Measurements from ENCODE around the gene ADH7. TPM values are rescaled to one million over a fixed set of nuclear protein-coding genes. Genes with fewer than 3 reads are reported as not detected.

ADH7 gene
- total RNA-seq, 3 donors from 2014 or later (not counting 1 experiment from before 2014, with no cell fraction given), result not detected

GRCh38 chr4:99447513-99447912 lies 12.4 kb upstream of the ADH7 start:
- no peak overlapping the region for H3K4me3 ChIP-seq (ENCODE audit: low read length)
- no peaks in the 10 kb centered on the region for H3K36me3 ChIP-seq (ENCODE audit: control insufficient read depth, insufficient read depth, low read length)
- H3K9me3 ChIP-seq (ENCODE audit: control insufficient read depth, insufficient read depth, low read length), result no peaks in the 10 kb centered on the region
- H3K9me3 Mint-ChIP-seq, result peaks cover 5 to 8% of the 10 kb centered on the region in 2 donors
- intact Hi-C loops (cut with micrococcal nuclease), result no loop called here
- no peak overlapping the region for H3K4me3 Mint-ChIP-seq
- H3K4me1 Mint-ChIP-seq, result no peaks in the 10 kb centered on the region
- TF ChIP-seq CTCF (IDR thresholded peaks at IDR 0.05), result no peak
- DNase-seq, result no peak
- H3K27ac Mint-ChIP-seq, result no peak overlapping the region
- no peak for ATAC-seq
- peaks cover 7% of the 10 kb centered on the region for H3K36me3 Mint-ChIP-seq
- H3K27me3 Mint-ChIP-seq (ENCODE audit: low read depth in 2 of 2), result peaks cover 7 to 10% of the 10 kb centered on the region in 2 donors
- no peaks in the 10 kb centered on the region for H3K27me3 ChIP-seq (ENCODE audit: control insufficient read depth, insufficient read depth, low read length)
- H3K27ac ChIP-seq (ENCODE audit: low read length), result no peak overlapping the region
- no peaks in the 10 kb centered on the region for H3K4me1 ChIP-seq (ENCODE audit: control insufficient read depth, insufficient read depth, low read length)
- no CpG with 5 or more reads among the region's 3 CpGs for WGBS (ENCODE audit: insufficient coverage)

- Histone ChIP-seq H3K27ac (ENCODE audit: low read length) (no peak overlapping the region), H3K4me1 (ENCODE audit: control insufficient read depth, insufficient read depth, low read length) (no peaks in the 10 kb centered on the region), H3K27me3 (ENCODE audit: control insufficient read depth, insufficient read depth, low read length) (no peaks in the 10 kb centered on the region), H3K36me3 (ENCODE audit: control insufficient read depth, insufficient read depth, low read length) (no peaks in the 10 kb centered on the region), H3K4me3 (ENCODE audit: low read length) (no peak overlapping the region), H3K9me3 (ENCODE audit: control insufficient read depth, insufficient read depth, low read length) (no peaks in the 10 kb centered on the region)
- peaks cover 4 to 7% of the 10 kb centered on the region in 2 donors for H3K9me3 Mint-ChIP-seq
- intact Hi-C loops (cut with micrococcal nuclease), result no loop called here
- no peak overlapping the region for H3K27ac Mint-ChIP-seq
- peaks cover 7 to 10% of the 10 kb centered on the region in 2 donors for H3K27me3 Mint-ChIP-seq (ENCODE audit: low read depth in 2 of 2)
- ATAC-seq, result no peak
- DNase-seq, result no peak
- TF ChIP-seq CTCF (IDR thresholded peaks at IDR 0.05), result no peak
- WGBS (ENCODE audit: insufficient coverage), result 0% methylated on average over 3 of the region's 3 CpGs
- no peaks in the 10 kb centered on the region for H3K4me1 Mint-ChIP-seq
- H3K36me3 Mint-ChIP-seq, result peaks cover 6% of the 10 kb centered on the region
- no peak overlapping the region for H3K4me3 Mint-ChIP-seq
Measured at GRCh38 chr4:99447079-99447478, 11.9 kb upstream of the ADH7 start.

DNA sequence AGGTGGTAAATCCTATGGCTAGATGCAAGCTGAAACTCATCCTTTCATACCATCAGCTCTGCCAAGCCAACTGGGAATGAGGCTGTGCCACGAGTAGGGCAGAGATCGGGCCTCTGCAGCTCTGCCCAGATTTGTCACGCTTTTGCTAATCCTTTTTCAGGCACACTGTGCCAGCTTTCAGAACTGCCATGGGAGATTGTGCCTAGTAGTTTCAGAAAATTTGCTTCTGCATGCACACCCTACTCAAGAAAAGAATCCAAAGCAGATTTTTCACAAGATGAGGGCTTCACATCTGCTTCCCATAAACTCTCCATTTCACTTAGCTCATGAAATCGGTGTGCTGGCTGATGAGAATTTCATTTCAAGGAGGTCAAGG lies 3.3 kb upstream of the ADH7 start:
- H3K4me1 Mint-ChIP-seq, result no peaks in the 10 kb centered on the region
- DNase-seq, result no peak
- H3K4me3 Mint-ChIP-seq, result no peak overlapping the region
- Histone ChIP-seq H3K9me3 (ENCODE audit: control insufficient read depth, insufficient read depth, low read length) (no peaks in the 10 kb centered on the region), H3K4me1 (ENCODE audit: control insufficient read depth, insufficient read depth, low read length) (no peaks in the 10 kb centered on the region), H3K36me3 (ENCODE audit: control insufficient read depth, insufficient read depth, low read length) (no peaks in the 10 kb centered on the region), H3K4me3 (ENCODE audit: low read length) (no peak overlapping the region), H3K27me3 (ENCODE audit: control insufficient read depth, insufficient read depth, low read length) (no peaks in the 10 kb centered on the region), H3K27ac (ENCODE audit: low read length) (no peak overlapping the region)
- no peak overlapping the region for H3K27ac Mint-ChIP-seq
- no peak for ATAC-seq
- TF ChIP-seq CTCF (IDR thresholded peaks at IDR 0.05), result no peak
- WGBS (ENCODE audit: insufficient coverage), result 96% methylated on average over 3 of the region's 4 CpGs
- intact Hi-C loops (cut with micrococcal nuclease), result no loop called here
- H3K27me3 Mint-ChIP-seq (ENCODE audit: low read depth in 2 of 2), result peaks cover 9 to 19% of the 10 kb centered on the region in 2 donors
- H3K36me3 Mint-ChIP-seq, result no peaks in the 10 kb centered on the region
- H3K9me3 Mint-ChIP-seq, result no peaks in the 10 kb centered on the region

GRCh38 chr4:99437723-99438404 lies 2.7 kb upstream of the ADH7 start:
- ATAC-seq, result no peak

More at GRCh38 chr4:99437723-99438404, 2.7 kb upstream of the ADH7 start:
- Histone ChIP-seq H3K27ac (ENCODE audit: low read length) (no peak overlapping the region), H3K27me3 (ENCODE audit: control insufficient read depth, insufficient read depth, low read length) (no peaks in the 10 kb centered on the region), H3K36me3 (ENCODE audit: control insufficient read depth, insufficient read depth, low read length) (no peaks in the 10 kb centered on the region), H3K9me3 (ENCODE audit: control insufficient read depth, insufficient read depth, low read length) (no peaks in the 10 kb centered on the region), H3K4me3 (ENCODE audit: low read length) (no peak overlapping the region), H3K4me1 (ENCODE audit: control insufficient read depth, insufficient read depth, low read length) (no peaks in the 10 kb centered on the region)
- H3K9me3 Mint-ChIP-seq, result no peaks in the 10 kb centered on the region
- TF ChIP-seq CTCF (IDR thresholded peaks at IDR 0.05), result no peak
- peaks cover 10 to 19% of the 10 kb centered on the region in 2 donors for H3K27me3 Mint-ChIP-seq (ENCODE audit: low read depth in 2 of 2)
- H3K4me1 Mint-ChIP-seq, result no peaks in the 10 kb centered on the region
- DNase-seq, result no peak
- 97% methylated on average over 4 of the region's 5 CpGs for WGBS (ENCODE audit: insufficient coverage)
- intact Hi-C loops (cut with micrococcal nuclease), result no loop called here
- H3K4me3 Mint-ChIP-seq, result no peak overlapping the region
- H3K36me3 Mint-ChIP-seq, result no peaks in the 10 kb centered on the region
- no peak overlapping the region for H3K27ac Mint-ChIP-seq
